NCI-H146 treated with DMSO at 0.1 percent for 48 hours (cell line): ENCODE results near the gene SLC4A9.
A peak's percentile ranks its signal among the peaks of the same experiment; 100 is the strongest.
"Not testable (repeated sequence)": the region's sequence is repeated elsewhere in the genome, so short reads cannot be mapped to it uniquely, and the experiment has no call there.

Experiments
- DNase-seq: peaks from one replicate; lab custom pipeline; 2025; ENCODE audit not compliant: unreplicated experiment; lab: John Stamatoyannopoulos, UW

The SLC4A9 gene

GRCh38 chr5:140398379-140398811 lies 38.4 kb downstream of the SLC4A9 start:
- DNase-seq, result no peak

GRCh38 chr5:140399979-140400729 lies 40.2 kb downstream of the SLC4A9 start:
- DNase-seq, result peak; percentile 2

DNA sequence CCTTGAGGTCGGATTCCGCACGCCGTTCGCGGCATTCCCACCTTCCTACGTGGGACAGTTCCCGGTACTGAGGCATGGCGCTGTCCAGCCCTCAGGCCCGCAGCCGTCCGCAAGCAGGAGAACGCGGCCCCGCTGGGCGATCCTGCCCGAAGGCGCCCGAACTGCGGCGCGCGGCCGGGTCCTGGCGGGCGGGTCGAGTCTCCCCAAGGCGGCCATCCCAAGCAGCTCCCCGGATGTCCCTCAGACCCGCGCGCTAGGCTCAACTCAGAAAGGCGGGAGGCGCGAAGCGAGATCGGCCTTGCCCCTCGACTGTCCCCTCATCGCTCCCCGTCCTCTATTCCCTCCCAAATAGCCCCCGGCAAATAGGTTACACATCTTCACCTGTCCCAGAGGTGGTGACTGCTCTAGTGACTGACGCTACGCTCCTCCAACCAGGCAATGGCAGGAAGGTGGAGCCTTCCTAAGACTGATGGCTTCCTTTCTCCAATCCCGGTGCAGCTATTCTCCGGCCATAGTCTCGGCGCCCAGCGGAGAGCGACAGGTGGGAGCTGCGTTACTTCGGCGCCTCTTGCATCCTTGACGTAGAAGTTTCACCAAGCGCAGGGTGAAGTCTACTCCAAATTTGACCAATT lies 40.9 kb downstream of the SLC4A9 start:
- DNase-seq, result peak; percentile 85

DNA sequence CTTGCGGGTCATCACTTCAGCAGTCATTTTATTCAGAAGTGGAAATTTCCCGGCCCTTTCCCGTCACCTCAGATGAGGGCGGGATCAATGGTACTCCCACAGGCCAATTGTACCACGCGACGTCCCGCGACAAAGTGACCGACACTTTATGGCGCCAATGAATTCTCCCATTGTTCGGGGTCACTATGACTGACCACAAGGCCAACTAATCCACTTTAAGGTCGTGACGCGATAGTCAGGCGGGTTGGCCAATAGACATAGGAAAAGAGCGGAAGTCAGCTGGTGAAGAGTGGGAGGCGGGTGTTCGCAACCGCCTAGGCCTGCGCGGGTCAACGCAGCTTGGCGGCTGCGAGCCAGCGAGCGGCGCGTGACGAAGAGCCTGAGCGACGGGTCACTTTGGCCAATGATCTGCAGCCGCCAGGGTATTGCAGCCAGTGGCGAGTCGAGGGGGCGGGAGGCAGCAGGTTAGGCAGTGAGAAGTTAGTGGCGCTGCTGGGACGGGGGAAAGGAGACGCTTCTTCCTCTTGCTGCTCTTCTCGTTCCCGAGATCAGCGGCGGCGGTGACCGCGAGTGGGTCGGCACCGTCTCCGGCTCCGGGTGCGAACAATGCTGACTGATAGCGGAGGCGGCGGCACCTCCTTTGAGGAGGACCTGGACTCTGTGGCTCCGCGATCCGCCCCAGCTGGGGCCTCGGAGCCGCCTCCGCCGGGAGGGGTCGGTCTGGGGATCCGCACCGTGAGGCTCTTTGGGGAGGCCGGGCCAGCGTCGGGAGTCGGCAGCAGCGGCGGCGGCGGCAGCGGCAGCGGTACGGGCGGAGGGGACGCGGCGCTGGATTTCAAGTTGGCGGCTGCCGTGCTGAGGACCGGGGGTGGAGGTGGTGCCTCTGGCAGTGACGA lies 41.6 kb downstream of the SLC4A9 start, which contains the start of gene ANKHD1:
ANKHD1 (plus strand) TSS at position 472 of the 896 bp plus-strand sequence; CDS start at position 607, 135 bp downstream.
- peak; percentile 94 for DNase-seq

DNA sequence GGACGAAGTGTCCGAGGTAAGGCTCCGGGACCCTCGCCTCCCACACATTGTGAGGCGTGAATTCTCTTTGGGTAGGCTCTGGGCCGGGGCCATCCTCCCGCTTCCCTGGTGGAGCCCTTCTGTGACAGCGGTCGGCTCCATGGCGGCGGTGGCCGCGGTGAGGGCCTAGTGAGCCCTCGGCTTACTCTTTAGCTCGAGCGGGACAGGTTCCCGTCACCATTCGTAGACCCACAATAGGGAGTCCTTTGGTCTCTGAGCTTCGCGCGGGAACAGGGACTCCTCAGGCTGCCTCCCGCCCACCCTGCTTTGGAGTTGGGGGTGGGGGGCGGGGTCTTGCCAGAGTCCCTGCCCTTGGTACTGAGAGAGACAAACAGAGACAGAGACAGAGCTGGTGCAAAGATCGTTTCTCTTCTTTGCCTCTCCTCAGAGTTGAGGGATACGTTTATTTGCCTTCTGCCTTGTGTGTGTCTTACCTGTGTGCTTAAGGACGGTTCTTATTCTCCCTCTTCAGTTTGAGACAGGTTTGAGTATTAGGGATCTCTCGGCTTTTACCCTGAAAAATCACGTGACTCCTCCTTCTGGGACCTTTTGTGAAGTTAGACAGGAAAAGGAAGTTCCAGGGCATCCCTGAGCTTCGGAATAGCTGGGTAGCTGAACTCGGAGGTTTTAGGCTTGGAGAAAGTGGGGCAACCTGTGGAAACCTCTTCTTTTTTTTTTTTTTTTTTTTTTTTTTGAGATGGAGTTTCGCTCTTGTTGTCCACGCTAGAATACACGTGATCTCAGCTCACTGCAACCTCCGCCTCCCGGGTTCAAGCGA lies 42.5 kb downstream of the SLC4A9 start:
- DNase-seq, result peak; percentile 12

GRCh38 chr5:140403613-140404012 lies 43.6 kb downstream of the SLC4A9 start:
- no peak for DNase-seq

GRCh38 chr5:140408750-140409241 lies 48.8 kb downstream of the SLC4A9 start:
- no peak for DNase-seq

GRCh38 chr5:140413230-140413629 lies 53.2 kb downstream of the SLC4A9 start:
- no peak for DNase-seq

GRCh38 chr5:140417235-140417634 lies 57.2 kb downstream of the SLC4A9 start:
- no peak for DNase-seq

DNA sequence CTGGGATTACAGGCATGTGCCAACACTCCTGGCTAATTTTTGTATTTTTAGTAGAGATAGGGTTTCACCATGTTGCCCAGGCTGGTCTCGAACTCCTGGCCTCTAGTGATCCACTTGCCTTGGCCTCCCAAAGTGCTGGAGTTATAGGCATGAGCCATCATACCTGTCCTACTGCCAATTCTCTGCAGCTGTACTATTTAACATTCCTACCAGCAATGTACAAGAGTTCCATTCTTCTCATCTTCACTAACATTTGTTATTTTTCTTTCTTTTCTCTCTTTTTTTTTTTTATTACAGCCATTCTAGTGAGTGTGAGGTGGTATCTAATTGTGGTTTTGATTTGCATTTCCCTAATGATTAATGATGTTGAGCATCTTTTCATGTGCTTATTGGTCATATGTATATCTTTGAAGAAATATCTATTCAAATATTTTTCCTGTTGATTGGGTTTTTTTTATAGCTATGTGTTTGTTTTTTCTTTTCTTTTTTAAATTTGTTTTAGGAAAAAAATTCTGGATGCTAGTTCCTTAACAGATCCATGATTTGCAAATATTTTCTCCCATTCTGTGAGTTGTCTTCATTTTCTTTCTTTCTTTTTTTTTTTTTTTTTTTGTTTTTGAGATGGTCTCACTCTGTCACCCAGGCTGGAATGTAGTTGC lies 59.0 kb downstream of the SLC4A9 start:
- no peak for DNase-seq

DNA sequence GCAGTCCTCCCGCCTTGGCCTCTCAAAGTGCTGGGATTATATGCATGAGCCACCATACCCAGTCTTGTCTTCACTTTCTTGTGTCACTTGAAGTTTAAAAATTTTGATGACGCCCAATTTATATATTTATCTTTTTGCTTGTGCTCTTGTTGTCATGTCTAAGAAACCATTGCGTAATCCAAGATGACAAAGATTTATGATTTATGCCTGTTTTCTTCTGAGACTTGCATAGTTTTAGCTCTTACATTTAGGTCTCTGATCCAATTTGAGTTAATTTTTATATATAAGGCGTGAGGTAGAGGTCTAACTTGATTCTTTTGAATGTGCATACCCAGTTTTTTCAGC lies 60.2 kb downstream of the SLC4A9 start:
- DNase-seq, result no peak

GRCh38 chr5:140420665-140421361 lies 60.8 kb downstream of the SLC4A9 start:
- DNase-seq, result no peak

DNA sequence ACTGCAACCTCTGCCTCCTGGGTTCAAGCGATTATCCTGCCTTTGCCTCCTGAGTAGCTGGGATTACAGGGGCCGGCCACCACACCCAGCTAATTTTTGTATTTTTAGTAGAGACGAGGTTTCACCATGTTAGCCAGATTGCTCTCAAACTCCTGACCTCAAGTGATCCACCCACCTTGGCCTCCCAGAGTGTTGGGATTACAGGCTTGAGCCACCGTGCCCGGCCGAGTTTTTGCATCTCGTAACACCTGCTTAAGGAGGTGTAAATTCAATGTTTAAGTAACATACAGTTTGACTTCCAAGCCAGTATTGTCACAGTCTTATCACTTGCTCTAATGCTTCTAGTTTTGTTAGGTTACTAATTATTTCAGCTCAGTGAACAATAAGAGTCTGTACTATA lies 61.4 kb downstream of the SLC4A9 start:
- not testable (repeated sequence) for DNase-seq

GRCh38 chr5:140423609-140424008 lies 63.6 kb downstream of the SLC4A9 start:
- no peak for DNase-seq

DNA sequence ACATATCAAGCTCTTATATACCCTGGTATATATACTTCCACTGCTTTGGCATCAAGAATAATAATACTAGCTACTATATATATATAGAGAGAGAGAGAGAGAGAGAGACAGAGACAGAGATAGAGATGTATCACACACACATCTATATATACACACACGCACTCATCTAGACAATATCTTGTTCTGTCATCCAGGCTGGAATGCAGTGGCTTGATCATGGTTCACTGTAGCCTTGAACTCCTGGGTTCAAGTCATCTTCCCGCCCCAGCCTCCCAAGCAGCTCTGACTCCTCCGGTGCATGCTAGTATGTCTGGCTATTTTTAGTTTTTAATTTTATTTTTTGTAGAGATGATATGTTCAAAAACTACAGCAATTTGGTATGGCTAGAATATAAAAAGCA lies 64.1 kb downstream of the SLC4A9 start:
- no peak for DNase-seq
